GM12801 (cell line): Measurements from ENCODE around the gene ANKRD39.

Experiments
- TF ChIP-seq, protein P1 (sequence below): IDR thresholded peaks from one replicate; pipeline ENCODE4 v1.5.1; 2011; ENCODE audit warnings: control low read depth; ENCODE audit not compliant: insufficient read length; ENCODE audit errors: extremely low read depth

The ANKRD39 gene

GRCh38 chr2:96867756-96868554 lies 10.1 kb upstream of the ANKRD39 start:
- TF ChIP-seq, protein P1, sequence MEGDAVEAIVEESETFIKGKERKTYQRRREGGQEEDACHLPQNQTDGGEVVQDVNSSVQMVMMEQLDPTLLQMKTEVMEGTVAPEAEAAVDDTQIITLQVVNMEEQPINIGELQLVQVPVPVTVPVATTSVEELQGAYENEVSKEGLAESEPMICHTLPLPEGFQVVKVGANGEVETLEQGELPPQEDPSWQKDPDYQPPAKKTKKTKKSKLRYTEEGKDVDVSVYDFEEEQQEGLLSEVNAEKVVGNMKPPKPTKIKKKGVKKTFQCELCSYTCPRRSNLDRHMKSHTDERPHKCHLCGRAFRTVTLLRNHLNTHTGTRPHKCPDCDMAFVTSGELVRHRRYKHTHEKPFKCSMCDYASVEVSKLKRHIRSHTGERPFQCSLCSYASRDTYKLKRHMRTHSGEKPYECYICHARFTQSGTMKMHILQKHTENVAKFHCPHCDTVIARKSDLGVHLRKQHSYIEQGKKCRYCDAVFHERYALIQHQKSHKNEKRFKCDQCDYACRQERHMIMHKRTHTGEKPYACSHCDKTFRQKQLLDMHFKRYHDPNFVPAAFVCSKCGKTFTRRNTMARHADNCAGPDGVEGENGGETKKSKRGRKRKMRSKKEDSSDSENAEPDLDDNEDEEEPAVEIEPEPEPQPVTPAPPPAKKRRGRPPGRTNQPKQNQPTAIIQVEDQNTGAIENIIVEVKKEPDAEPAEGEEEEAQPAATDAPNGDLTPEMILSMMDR = no peak

GRCh38 chr2:96866986-96867755 lies 9.4 kb upstream of the ANKRD39 start:
- TF ChIP-seq, protein P1 = no peak

- TF ChIP-seq, protein P1 = no peak
Observed at GRCh38 chr2:96866586-96866985, 8.8 kb upstream of the ANKRD39 start.

DNA sequence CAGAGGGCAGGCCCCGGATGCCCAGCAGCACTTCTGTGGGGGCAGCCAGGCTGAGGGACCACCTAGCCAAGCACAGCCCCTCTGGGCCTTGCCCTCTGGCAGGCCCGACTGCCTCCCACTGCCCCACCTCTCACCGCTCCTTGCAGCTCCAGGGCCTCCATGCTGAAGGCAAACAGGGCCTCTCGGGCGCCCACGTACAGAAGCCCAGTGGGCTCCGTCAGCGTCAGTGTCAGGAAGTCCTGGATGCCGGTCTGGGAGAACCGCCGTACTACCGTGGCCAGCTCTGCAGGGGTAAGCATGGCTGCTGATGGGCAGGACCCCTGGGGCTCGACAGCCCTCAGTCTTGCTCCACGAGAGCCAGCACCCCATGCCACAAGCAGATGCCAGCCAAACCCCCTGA lies 8.3 kb upstream of the ANKRD39 start:
- TF ChIP-seq, protein P1 = no peak

DNA sequence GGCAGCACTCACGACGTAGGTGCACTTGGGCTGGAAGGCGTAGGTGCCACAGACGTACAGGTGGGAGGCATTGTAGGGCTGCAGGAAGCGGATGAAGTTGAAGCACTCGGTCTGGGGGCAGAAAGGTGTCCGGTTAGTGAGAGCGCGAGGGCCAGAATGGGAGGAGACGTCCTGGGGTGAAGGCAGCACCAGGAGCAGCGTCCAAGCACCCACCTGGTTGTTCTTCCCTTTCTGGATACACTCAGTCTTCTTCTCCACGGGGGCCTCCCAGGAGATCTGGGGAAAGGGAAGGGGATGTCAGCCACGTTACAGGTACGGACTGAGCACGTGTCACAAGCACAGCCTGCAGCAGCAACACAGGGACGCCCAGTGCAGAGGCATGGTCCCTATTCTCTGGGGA lies 7.8 kb upstream of the ANKRD39 start:
- TF ChIP-seq, protein P1 = no peak

DNA sequence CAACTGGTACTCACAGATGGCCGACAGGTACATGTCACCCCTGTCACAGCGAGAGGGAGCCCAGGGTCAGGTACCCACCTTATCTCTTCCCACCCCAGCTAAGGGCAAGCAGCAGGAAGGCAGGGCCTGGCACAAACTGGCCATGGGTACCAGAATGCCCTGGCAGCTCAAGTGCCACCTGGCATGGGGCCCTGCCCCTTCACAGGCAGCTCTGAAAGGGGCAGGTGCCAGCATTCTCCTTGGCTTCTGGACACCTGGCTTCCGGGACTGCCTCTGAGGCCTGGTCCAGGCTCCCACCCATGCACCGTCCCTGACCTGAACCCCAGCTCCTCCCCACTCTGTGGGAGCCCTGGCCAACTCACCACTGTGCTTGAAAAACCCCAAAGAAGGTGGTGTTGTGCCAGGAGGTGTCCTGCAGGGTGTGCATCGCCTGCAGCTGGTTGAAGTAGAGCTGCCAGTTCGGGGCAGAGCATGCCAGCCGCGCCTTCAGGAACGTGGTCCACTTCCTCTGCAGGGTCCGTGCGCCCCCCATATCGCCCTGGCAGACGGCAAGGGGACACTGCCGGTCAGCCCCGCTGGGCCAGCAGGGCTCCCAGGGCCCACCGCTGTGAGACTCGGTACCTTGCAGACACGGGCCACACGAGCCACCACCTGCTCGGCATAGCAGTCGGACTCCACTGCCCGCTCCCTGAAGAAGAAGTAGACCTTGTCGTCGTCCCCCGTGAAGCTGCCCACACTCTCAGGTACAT lies 6.7 kb upstream of the ANKRD39 start:
- TF ChIP-seq, protein P1 = no peak

DNA sequence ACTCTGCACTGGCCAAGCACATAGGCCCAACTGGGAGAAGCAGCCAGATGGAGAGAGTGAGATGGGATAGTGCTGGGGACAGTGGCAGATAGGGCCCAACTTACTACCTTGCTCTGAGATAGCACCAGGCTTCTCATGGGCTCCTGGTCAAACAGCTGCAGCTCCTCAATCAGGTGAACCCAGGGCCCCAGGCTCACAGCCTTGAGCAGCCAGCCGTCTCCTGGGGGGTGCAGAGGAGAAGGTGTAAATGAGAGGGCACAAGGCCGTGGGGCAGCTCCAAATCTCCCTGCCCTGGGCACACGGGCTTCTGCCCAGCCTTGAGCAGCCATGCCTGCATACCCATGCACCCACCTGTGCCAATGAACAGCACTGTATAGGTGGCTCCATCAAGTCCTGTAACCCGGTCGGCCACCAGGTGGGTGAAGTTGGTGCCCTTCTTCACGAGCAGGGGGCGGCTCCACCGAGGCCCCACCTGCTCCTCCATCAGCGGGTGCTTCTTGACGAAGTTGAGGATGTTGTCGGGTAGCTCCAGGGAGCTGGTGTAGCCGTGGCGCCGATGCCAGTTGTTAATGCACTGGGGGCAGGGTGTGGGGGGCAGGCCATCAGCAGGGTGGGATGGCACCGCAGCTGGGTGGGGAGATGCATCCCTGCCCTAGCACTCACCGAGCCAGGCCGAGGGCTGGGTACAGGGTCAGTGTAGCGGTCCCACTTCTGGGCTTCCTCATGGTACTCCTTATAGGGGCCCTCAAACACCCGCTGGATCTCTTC lies 5.9 kb upstream of the ANKRD39 start:
- TF ChIP-seq, protein P1 = no peak
